Activated CD8-positive, alpha-beta memory T cell treated with anti-CD3 and anti-CD28 coated beads, Interleukin-2, amount 50 U/mL, for 1 hour (primary cell): ENCODE measurements around the gene CUL1.

Experiments
- DNase-seq: peaks from one replicate; pipeline ENCODE4 v3.0.0-alpha.2; 2020; ENCODE audit errors: extremely low read depth

Gene CUL1

GRCh38 chr7:148718431-148718830 lies 19.7 kb downstream of the CUL1 start:
- DNase-seq = no peak

GRCh38 chr7:148719753-148720152 lies 21.1 kb downstream of the CUL1 start:
- no peak for DNase-seq

DNA sequence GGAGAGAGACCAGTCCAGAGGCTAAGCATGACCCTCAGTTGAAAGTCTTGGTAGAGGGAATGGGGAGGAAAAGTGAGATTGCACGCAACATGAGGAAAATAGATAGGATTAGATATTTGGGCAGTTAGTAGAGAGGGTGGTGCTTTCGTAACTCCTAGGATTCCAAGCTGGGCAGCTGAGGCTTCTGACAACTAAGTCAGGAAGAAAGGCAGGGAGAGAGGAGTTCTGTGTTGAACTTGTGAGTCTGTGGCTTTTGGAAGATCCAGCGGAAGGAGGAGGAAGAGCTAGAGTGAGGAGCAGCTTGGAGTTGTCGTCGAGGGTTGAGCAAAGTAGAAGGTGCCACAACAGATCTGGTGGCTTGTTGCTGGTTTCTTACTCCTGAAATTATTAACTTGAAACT lies 21.8 kb downstream of the CUL1 start:
- DNase-seq = no peak

DNA sequence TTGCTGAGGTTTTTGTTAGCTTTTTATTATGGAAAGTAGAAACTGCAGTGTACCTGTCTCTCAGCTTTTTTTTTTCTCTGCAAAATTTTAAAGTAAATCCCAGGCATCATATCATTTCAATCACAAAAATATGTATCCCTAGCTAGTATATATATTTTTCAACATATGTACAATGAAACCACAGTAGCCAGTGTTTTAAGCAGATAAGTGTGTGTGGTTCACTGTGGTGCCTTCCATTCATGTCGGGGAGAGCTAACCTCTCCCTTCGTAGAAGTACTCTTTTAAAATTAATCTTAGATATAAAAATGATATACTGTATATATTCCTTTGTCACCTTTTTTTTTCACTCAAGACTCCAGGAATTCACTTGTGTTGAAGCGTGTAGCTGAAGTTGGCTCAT lies 22.7 kb downstream of the CUL1 start:
- no peak for DNase-seq

DNA sequence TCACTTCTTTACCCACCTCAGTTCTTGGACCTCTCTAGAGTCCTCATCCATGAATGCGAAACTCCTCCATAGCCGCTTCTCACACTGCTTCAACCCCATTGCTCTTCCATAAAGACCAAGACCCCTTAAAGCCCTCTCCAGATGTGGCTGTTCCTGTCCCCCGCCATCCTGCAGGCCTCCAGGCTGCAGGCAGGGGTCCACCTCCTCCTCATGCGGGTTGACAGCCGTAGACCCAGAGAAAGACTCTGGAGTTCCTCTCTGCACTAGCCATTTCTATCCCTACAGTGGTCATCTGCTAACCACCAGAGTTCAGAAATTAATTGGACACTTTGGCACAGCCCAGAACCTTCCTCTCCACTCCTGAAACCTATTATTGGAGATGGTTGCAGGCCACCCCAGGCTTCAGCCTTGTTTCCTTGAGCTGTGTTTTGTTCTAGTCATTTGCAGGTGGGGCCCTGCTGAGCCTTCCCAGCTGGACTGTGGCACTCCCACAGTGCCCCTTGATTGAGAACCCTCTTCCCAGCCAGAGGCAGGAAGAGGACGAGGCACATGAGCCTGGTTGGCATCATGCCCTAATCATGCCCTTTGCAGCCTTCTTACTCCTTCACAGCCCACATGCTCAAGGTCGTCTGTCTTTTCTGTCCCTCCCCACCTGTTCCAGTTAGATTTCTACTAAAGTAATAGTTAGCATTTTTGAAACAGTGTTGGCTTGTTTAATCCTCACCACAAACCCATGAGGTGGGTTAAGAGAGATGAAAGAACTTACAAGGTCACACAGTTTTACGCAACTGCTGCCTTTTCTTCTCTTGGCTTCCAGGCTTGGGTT lies 23.9 kb downstream of the CUL1 start:
- no peak for DNase-seq

GRCh38 chr7:148723166-148723559 lies 24.5 kb downstream of the CUL1 start:
- no peak for DNase-seq

DNA sequence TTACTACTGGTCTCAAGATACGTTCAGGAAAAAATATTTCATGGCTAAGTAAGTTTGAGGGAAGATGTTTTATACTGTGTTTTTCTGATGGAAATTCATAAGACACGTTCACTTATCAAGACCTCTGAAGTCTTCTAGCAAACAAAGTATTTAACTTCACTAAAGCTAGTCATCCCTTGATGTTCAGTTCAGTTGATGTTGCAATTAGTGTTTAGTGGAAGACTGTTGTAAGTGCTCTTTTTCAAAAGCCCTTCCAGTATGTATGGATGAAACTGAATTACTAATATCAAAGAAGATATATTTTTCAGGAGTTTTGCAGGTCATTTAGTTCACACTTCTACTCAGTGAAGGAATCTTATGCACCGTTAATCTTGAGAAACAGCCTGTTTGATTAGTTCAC lies 25.1 kb downstream of the CUL1 start:
- no peak for DNase-seq

- DNase-seq = no peak
Observed at GRCh38 chr7:148726385-148726784, 27.7 kb downstream of the CUL1 start.

- DNase-seq = no peak
Observed at GRCh38 chr7:148727501-148728278, 29.0 kb downstream of the CUL1 start.

DNA sequence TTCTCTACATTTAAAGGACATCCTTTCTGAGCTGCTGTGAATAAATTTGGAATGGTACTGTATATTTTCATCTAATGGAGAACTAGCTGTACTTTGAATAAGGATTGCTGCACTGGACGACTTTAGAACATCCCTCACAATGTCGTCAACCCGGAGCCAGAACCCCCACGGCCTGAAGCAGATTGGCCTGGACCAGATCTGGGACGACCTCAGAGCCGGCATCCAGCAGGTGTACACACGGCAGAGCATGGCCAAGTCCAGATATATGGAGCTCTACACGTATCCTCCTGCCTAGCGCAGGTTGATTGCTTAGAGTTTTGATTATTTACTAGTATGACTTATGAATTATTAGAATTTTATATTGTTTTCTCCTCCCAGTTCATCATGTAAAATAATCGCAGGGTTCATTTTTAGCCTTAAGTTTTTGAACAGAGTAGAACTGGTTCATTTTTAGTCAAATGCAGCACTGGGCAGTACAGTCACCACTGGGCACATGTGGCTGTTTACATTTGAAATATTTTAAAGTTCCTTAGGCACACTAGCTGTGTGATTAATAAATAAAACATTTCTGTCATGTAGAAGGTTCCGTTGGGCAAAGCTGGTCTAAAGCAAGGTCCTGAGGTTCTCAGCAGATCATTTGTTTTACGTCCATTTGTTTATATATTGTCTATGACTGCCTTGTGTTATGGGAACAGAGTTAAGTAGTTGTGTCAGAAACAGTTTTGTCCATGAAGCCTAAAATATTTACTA lies 31.5 kb downstream of the CUL1 start:
- DNase-seq = no peak

DNA sequence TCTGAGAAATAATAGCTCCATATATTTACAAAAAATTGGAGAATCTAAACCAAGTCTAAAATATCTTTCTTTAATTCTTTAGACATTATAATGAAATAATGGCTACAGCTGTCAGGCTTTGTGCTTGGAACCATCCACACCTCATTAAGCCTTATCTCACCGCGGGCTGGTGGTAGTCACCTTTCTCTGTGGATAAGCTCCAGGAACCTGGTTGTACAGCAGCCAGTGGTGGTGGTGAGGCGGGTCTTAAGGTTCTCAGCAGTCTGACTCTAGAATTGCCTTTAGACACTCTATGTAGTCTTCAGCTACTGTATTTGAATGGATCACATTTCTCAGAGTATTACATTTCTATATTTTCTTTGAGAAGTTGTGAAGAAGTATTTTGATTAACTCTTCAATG lies 34.2 kb downstream of the CUL1 start:
- DNase-seq = no peak

DNA sequence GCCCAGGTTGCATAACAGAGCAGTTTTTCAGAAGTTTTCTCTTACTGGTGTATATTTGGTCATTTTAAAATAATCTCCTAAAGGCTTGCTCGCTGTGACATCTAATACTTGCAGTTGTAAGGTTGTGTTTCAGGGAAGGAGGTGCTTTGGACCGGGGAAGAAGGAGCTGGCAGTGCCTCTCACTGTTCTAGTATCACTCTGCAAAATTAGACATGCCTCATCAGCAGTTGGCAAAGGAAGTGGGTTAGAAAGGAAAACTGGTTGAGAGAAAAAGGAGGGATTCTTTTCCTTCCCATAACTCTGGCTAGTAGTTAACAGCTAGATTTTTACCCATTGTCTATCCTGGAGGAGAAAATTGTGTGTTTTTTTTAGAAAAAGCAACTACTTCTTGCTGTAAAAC lies 34.8 kb downstream of the CUL1 start:
- no peak for DNase-seq

DNA sequence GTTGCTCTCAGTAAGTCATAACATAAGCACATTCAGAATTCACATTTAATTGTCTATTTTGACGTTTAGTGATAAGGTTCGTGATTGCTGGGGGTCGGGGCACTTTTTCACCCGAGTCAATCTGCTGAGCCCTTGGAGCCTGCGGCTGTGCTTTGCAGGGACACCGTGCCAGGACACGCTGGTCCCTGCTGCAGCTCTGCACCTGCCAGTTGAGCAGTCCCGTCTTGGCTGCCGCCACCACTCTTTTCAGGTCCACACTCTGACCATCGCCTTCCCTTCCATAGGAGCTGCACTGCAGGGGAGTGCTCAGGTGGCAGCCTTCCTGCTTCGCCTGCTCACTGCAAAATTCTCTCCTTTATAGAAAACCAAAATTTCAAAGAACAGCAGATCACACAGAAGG lies 36.4 kb downstream of the CUL1 start:
- no peak for DNase-seq

- no peak for DNase-seq
Observed at GRCh38 chr7:148735967-148736366, 37.3 kb downstream of the CUL1 start.

DNA sequence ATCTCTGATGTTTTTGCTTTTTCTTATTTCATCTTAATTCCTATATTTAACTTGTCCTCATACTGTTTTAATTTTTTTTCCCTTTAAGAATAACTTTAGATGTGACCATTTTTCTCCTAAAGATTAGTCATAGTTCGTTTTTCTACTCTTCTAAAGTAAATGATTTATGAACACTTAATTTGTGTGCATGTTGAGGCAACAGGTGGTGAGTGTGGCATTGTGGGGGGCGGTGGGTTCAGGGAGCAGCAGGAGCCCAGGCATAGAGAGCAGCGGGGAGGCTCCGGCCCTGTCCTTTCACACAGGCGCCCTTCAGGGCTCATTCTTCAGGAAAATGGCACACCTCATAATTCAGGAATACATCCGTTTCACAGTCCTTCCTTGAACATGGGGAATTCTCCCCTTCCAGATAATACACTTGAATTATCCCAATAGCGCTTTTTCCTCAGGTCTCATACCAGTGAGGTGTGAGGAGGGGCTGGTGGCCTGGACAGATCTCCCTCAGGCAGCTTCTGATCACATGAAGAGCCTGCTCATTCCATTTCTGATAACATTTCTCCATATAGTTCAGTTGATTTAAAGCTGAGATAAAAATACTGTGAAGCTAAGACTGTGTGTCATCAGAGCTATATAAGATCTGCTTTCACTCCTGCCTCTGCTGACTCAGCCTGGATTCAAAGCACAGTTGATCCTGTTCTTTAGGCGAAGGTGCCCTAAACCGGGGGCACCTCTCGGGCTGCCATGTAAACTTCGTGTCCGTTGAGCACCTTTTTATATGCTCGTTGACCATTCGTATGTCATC lies 40.2 kb downstream of the CUL1 start:
- DNase-seq = no peak

DNA sequence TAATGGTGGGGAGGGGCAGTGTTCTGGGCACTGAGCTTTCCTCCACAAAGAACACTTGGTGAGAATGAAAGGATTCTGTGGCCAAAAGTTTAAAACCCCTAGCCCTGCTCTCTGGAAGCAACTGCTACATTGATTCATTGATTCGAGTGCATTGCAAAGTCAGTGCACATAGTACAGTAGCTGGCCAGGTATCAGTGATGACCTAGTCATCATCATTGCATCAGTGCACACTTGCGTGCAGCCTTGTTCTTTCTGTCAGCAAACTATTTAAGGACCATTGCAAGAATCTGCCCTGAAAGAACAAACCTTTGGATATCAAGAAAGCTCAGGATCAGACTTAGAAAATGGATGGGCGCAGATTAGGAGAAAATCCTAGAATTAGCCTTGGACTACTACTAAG lies 47.4 kb downstream of the CUL1 start:
- no peak for DNase-seq

DNA sequence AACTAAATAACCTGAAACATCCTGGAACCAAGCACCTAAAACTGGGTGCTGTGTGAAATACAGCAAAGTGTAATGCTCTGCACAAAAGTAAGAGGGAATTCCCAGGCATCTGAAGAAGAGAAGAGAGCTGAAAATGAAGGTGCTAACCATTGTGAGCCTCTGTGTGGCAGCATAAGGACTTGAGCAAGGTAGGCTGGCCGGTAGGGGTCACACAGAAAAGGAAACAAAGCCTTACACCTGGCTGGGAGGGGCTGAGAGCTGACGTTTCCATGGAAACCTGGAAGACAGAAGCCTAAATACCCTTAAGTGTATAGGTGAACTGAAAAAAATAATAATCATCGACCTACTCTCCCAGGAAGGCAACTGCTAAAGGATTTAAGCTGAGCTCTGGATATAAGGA lies 48.6 kb downstream of the CUL1 start:
- DNase-seq = no peak

DNA sequence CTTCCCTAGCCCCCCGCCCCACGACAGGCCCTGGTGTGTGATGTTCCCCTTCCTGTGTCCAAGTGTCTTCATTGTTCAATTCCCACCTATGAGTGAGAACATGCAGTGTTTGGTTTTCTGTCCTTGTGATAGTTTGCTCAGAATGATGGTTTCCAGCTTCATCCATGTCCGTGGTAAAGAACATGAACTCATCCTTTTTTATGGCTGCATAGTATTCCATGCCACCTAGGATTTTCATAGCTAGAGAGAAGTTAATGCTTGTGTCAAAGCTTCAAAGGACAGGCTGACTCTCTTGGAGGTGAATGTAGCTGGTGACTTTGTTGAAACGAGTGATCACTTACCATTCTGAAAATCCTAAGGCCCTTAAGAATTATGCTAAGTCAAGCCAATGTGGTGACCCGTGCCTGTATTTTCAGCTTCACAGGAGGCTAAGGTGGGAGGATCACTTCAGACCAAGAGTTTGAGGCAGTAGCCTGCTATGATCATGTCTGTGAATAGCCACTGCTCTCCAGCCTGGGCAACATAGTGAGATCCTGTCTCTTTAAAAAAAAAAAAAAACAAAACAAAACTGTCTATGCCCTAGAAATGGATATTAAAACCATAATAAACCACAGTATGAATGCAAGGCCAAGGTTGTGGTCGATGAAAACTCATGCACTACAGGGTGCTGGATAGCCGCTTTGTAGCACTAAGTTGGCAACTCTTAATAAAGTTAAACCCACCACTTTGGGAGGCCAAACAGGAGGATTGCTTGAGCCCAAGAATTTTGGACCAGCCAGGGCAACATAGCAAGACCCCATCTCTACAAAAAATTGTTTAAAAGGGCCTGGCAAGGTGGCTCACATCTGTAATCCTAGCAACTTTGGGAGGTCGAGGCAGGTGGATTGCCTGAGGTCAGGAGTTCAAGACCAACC lies 52.0 kb downstream of the CUL1 start:
- no peak for DNase-seq

DNA sequence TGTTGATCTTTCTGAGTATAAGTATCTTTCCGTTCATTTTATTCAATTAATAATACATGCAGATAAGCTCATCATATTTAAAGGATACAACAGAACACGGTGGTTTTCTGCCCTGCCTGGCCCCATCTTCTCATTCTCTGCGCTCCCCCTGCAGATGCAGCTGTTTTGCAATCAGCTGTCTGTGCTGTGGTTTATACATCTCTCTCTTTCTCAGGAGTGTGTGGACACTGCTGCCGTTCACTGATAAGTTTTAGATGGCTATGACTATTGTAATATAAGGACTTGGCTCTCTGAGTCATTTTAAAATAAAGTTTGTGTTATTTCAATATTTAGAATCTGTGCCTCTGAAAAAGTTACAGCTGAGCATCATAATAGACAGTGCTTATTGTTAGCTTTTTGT lies 54.5 kb downstream of the CUL1 start:
- DNase-seq = no peak

GRCh38 chr7:148754912-148755311 lies 56.2 kb downstream of the CUL1 start:
- DNase-seq = no peak
